Gastroesophageal sphincter (tissue), 4 donors: ENCODE results near the gene CACNA1D. TPM values are rescaled to one million over a fixed set of nuclear protein-coding genes. Genes with fewer than 3 reads are reported as not detected.

Experiments
- ATAC-seq: fragments of 150-250 bp; one replicate; pipeline ENCODE4 v1.9.1; 2016; ENCODE audit warnings: mild to moderate bottlenecking, moderate library complexity
- H3K27ac ChIP-seq, 4 donors: fragments of 200-600 bp; sonication (generic) in 3 of 4; 1 replicate in 3 of 4; 2 replicates in 1 of 4; pipeline ENCODE4 v1.5.1; 2016 to 2019
- H3K27me3 ChIP-seq: fragments of 200-600 bp; sonication (generic); one replicate; pipeline ENCODE4 v1.5.1; 2019
- H3K36me3 ChIP-seq, 2 donors: fragments of 200-600 bp; sonication (generic); one replicate each; pipeline ENCODE4 v1.5.1; 2019; ENCODE audit warnings: control low read depth in 1 of 2
- H3K4me1 ChIP-seq, 3 donors: fragments of 200-600 bp; sonication (generic); 1 replicate in 2 of 3; 2 replicates in 1 of 3; pipeline ENCODE4 v1.5.1; 2016 to 2019; ENCODE audit warnings: control low read depth in 2 of 3
- H3K4me3 ChIP-seq, 2 donors: fragments of 200-600 bp; sonication (generic); one replicate each; pipeline ENCODE4 v1.5.1; 2019; ENCODE audit warnings: mild to moderate bottlenecking in 1 of 2, moderate library complexity in 1 of 2
- H3K9me3 ChIP-seq, 3 donors: fragments of 200-600 bp; sonication (generic); one replicate each; pipeline ENCODE4 v1.5.1; 2017 to 2019; ENCODE audit warnings: control low read depth in 2 of 3
- EP300 ChIP-seq: sonication (generic); formaldehyde crosslinking; IDR thresholded peaks from one replicate; pipeline ENCODE4 v1.6.1; 2017; ENCODE audit warnings: antibody characterized with exemption, mild to moderate bottlenecking
- POLR2A ChIP-seq, 2 donors: fragments of 450-650 bp; IDR thresholded peaks; one replicate each; pipeline ENCODE4 v1.6.1; 2017; ENCODE audit warnings: antibody characterized with exemption in 2 of 2, mild to moderate bottlenecking in 2 of 2, moderate library complexity in 1 of 2
- POLR2AphosphoS5 ChIP-seq: sonication (generic); formaldehyde crosslinking; IDR thresholded peaks from one replicate; pipeline ENCODE4 v1.6.1; 2017; ENCODE audit warnings: antibody characterized with exemption
- WGBS, 2 donors: methylation state at CpG; one replicate each; pipeline ENCODE4 v1.1.5; 2018; ENCODE audit warnings: low coverage in 1 of 2; 5-methylcytosine and 5-hydroxymethylcytosine counted together
- total RNA-seq, 4 donors: library from RNA; depleted of rRNA; stranded (reverse); fragments of >200 nt; gene quantifications; one replicate each; pipeline ENCODE4 v1.1.0, GENCODE V29; 2016
- TF ChIP-seq, protein P1 (sequence below), 4 experiments: fragments of 200-600 bp in 2 of 4; fragments of 450-650 bp in 2 of 4; sonication (generic) in 1 of 4; IDR thresholded peaks; one replicate each; pipeline ENCODE4 v1.5.1; 2017 to 2019; ENCODE audit warnings: antibody characterized with exemption in 4 of 4, mild to moderate bottlenecking in 2 of 4, moderate library complexity in 2 of 4

CACNA1D gene
- total RNA-seq, 4 donors from 2014 or later, result 0.52 to 5.7 (median 3.6) TPM

DNA sequence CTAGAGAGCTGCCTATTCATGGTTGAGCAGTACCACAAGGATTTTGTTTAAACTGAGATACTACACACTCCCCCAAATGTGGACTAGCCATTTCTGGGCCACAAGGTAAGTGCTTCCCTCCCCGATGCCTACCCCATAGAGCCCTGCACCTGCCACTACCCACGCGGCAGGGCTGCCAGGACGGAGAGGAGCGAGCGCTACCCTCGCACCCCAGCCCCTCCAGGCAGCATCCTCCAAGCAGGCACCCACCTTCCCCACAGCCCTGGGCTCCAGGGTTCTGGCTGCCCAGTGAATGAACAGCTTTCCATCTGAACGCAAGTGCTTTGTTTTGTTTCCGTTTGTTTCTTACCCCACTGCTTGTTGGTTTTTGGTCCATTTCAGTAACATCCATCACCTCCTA is 292.6 kb downstream of the CACNA1D start:
- Histone ChIP-seq H3K9me3 (no peaks in the 10 kb centered on the region), H3K4me3 (no peak overlapping the region), H3K4me1 (no peaks in the 10 kb centered on the region), H3K27me3 (no peaks in the 10 kb centered on the region), H3K27ac (no peak overlapping the region), H3K36me3 (no peaks in the 10 kb centered on the region)
- 75 to 83% methylated on average over 2 to 6 of the region's 9 CpGs for WGBS, 2 donors
- TF ChIP-seq POLR2AphosphoS5 (no peak), EP300 (no peak), POLR2A (IDR thresholded peaks at IDR 0.05) (no peak)
- TF ChIP-seq, protein P1, sequence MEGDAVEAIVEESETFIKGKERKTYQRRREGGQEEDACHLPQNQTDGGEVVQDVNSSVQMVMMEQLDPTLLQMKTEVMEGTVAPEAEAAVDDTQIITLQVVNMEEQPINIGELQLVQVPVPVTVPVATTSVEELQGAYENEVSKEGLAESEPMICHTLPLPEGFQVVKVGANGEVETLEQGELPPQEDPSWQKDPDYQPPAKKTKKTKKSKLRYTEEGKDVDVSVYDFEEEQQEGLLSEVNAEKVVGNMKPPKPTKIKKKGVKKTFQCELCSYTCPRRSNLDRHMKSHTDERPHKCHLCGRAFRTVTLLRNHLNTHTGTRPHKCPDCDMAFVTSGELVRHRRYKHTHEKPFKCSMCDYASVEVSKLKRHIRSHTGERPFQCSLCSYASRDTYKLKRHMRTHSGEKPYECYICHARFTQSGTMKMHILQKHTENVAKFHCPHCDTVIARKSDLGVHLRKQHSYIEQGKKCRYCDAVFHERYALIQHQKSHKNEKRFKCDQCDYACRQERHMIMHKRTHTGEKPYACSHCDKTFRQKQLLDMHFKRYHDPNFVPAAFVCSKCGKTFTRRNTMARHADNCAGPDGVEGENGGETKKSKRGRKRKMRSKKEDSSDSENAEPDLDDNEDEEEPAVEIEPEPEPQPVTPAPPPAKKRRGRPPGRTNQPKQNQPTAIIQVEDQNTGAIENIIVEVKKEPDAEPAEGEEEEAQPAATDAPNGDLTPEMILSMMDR (IDR thresholded peaks at IDR 0.05), result no peak
- no peak for ATAC-seq

DNA sequence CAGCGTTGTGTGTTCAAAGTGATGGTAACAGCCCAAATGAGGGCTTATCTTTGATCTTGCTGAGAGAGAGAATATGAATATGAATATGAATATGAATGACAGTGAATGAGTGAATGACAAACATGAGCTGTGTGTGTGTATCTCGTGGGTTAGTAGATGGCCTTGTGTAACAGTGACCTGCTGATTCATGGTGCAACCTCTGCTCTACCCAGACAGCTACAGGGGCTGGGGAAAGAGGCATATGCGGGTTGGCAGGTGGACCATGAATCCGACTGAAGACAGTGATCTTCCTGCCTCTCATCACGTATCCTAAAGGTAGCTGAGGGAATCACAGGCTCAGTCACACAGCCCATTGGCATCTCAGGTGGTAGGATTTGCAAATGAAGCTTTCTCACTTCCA is 293.6 kb downstream of the CACNA1D start:
- Histone ChIP-seq H3K9me3 (no peaks in the 10 kb centered on the region), H3K27ac (no peak overlapping the region), H3K4me1 (no peaks in the 10 kb centered on the region), H3K4me3 (no peak overlapping the region), H3K27me3 (no peaks in the 10 kb centered on the region), H3K36me3 (no peaks in the 10 kb centered on the region)
- no peak for ATAC-seq
- TF ChIP-seq EP300 (no peak), POLR2AphosphoS5 (no peak), POLR2A (IDR thresholded peaks at IDR 0.05) (no peak)
- TF ChIP-seq, protein P1 (IDR thresholded peaks at IDR 0.05), result no peak
- WGBS, 2 donors, result 61 to 67% methylated on average over 2 to 5 of the region's 5 CpGs

DNA sequence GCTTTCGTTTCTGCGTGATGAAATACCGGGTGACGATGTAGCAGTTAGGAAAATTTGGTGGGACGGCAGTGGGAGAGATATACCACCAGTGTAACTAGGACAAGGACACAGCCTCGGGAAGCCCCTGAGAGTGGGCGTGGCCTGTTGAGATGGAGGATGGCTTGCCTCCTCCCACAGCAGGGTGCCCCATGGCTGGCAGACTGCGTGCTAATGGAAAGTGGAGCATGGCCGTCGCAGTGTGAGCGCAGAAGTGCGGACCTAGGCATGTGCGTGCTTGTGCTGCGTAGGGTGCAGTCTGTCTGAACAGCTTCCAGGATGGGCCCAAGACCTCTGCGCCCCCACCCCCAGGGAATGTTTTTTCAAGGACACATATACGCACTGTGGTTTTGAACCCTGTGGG is 295.0 kb downstream of the CACNA1D start:
- Histone ChIP-seq H3K9me3 (no peaks in the 10 kb centered on the region), H3K4me3 (no peak overlapping the region), H3K27ac (no peak overlapping the region)

DNA sequence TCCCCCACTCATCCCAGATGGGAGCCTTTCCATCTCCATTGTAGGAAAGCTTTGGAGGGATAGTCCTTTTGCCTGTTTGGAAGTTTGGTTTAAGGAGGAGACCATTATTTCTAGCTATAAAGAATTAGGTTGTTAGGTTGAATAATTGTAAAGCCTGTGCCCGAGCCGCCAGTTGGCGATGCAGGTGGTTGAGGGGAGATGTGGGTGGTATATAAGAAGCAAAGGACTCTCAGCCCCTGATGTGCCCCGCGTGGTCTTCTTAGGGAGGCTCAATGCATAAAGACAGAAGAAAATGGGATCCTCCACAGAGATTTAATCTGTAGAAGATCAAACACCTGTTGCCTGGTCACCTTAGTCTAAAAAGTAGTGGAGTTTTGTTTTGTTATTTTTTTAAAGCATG is 296.1 kb downstream of the CACNA1D start:
- H3K27ac ChIP-seq, result no peak overlapping the region
- no peaks in the 10 kb centered on the region for H3K4me1 ChIP-seq
- 91 to 97% methylated on average over 4 to 5 of the region's 5 CpGs for WGBS, 2 donors
- H3K9me3 ChIP-seq, result no peaks in the 10 kb centered on the region
- H3K36me3 ChIP-seq, result no peaks in the 10 kb centered on the region
- TF ChIP-seq POLR2A (IDR thresholded peaks at IDR 0.05) (no peak), POLR2AphosphoS5 (no peak), EP300 (no peak)
- TF ChIP-seq, protein P1 (IDR thresholded peaks at IDR 0.05), result no peak
- ATAC-seq, result no peak
- H3K4me3 ChIP-seq, result no peak overlapping the region
- H3K27me3 ChIP-seq, result no peaks in the 10 kb centered on the region

More for the DNA sequence above, 295.0 kb downstream of the CACNA1D start:
- 76 to 91% methylated on average over 5 to 13 of the region's 16 CpGs for WGBS, 2 donors
- TF ChIP-seq POLR2A (IDR thresholded peaks at IDR 0.05) (no peak), EP300 (no peak), POLR2AphosphoS5 (no peak)
- TF ChIP-seq, protein P1 (IDR thresholded peaks at IDR 0.05), result no peak
- H3K36me3 ChIP-seq, result no peaks in the 10 kb centered on the region
- no peak for ATAC-seq
- no peaks in the 10 kb centered on the region for H3K27me3 ChIP-seq
- no peaks in the 10 kb centered on the region for H3K4me1 ChIP-seq

DNA sequence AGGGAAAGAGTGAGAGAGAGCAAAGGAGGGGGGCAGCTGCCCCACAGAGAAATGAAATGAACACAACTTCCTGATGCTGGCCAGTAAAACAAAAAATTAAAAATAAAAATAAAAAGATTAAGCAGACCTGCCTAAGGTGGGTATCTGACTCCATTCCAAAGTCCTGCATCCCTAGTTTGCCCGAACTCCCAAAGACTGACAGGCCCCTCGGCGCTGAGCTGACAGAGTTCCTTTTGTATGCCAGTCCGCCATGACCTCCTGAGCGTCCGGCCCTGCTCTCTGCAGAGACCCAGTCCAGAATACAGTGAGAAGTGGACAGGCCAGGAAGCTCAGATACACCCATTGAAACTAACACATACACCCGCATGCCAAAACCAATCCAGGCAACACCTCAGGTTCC is 296.9 kb downstream of the CACNA1D start:
- Histone ChIP-seq H3K4me3 (no peak overlapping the region), H3K36me3 (no peaks in the 10 kb centered on the region), H3K27ac (no peak overlapping the region), H3K9me3 (no peaks in the 10 kb centered on the region), H3K27me3 (no peaks in the 10 kb centered on the region), H3K4me1 (no peaks in the 10 kb centered on the region)
- no peak for ATAC-seq
- 84 to 91% methylated on average over 4 of the region's 7 CpGs for WGBS, 2 donors
- no peak for TF ChIP-seq POLR2A (IDR thresholded peaks at IDR 0.05)
- no peak for TF ChIP-seq POLR2AphosphoS5
- TF ChIP-seq EP300, result no peak
